Activated CD8-positive, alpha-beta memory T cell treated with anti-CD3 and anti-CD28 coated beads for 36 hours (primary cell): ENCODE results near the gene MAGT1. TPM values are rescaled to one million over a fixed set of nuclear protein-coding genes. Genes with fewer than 3 reads are reported as not detected.
"Not testable (repeated sequence)": the region's sequence is repeated elsewhere in the genome, so short reads cannot be mapped to it uniquely, and the experiment has no call there.

Experiments
- CTCF ChIA-PET: fragments of 350-600 bp; sonication (Branson Sonifier 250); formaldehyde crosslinking; loops from one replicate; lab custom pipeline; 2021; ENCODE audit warnings: antibody characterized with exemption; lab: Charles Lee
- POLR2A ChIA-PET: fragments of 350-600 bp; sonication (Branson Sonifier 250); formaldehyde crosslinking; loops from one replicate; lab custom pipeline; 2021; ENCODE audit warnings: antibody characterized with exemption; lab: Charles Lee
- total RNA-seq, 2 experiments: library from RNA; stranded (reverse); gene quantifications; one replicate each; pipeline ENCODE4 v1.2.3, GENCODE V29; 2021

Gene MAGT1
- total RNA-seq, 2 experiments from 2014 or later: 42.3 to 44.5 TPM

DNA sequence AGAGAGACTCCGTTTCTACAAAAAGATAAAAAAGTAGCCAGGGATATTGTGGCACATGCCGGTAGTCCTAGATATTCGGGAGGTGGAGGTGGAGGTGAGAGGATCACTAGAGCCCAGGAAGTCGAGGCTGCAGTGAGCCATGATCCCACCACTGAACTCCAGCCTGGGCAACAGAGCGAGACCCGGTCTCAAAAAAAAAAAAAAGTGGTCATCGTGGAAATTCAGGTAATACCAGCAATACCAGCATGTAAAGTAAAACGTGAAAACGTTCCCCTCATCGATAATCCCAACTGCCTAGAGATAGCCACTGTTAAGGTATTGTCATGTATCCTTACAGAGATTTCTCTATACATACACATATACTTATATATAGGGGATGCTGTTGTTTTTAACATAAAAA lies 1.5 kb downstream of the MAGT1 start:
- ChIA-PET POLR2A (no interaction called here), CTCF (no interaction called here)

DNA sequence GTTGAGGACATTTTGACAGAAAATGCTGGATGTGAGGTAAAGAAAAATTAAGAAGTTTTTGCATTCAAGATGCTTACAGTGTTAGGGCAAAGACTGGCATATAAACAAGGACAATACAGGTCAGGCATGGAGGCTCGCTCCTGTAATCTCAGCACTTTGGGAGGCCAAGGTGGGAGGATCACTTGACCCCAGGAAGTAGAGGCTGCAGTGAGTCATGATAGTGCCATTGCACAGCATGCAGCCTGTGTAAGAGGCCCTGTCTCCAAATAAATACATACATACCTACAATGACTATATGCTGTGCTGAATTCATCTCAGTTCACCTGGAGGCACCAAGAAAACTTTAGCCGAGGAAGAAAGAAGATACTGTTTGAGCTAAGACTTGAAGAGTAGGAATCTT lies 2.3 kb downstream of the MAGT1 start:
- ChIA-PET POLR2A (no interaction called here), CTCF (interaction anchor here (0.6 kb wide), 1 partner anchor 14 kb away, joined by 5 read pairs; no protein-coding TSS in a partner anchor)

DNA sequence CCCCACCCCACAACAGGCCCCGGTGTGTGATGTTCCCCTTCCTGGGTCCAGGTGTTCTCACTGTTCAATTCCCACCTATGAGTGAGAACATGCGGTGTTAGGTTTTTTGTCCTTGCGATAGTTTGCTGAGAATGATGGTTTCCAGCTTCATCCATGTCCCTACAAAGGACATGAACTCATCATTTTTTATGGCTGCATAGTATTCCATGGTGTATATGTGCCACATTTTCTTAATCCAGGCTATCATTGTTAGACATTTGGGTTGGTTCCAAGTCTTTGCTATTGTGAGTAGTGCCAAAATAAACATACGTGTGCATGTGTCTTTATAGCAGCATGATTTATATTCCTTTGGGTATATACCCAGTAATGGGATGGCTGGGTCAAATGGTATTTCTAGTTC lies 13.8 kb downstream of the MAGT1 start:
- CTCF ChIA-PET, POLR2A ChIA-PET: not testable (repeated sequence)

DNA sequence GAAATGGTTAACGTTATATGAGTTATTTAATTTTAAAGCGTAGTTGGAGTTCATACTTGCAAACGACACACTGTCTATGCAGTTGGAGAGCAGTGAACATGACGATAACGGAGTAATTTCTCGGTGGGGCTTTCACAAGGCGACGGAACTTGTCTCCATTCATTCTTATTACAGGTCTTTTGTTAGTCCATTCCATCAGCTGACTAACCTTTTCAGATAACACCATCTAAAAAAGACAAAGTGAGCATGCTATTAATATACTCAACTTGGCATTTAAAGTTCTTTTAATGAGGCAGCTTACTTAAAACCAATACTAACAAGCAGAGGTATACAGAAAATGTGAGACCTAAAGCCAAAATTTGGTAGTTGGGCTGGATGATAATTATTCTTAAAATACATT lies 19.9 kb downstream of the MAGT1 start:
- CTCF ChIA-PET: no interaction called here
- POLR2A ChIA-PET: no interaction called here

DNA sequence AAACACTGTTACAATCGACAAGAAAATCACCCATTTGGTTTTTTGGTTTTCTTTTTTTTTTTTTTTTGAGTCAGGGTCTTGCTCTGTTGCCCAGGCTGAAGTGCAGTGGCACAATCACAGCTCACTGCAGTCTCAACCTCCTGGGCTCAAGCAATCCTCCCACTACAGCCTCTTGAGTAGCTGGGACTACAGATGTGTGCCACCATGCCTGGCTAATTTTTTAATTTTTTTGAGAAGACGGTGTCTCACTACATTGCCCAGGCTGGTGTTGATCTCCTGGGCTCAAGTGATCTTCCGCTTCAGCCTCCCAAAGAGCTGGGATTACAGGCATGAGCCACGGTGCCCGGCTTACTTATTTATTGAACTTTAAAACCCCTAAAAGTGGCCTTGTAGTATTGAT lies 63.7 kb downstream of the MAGT1 start:
- CTCF ChIA-PET: interaction anchor here (0.7 kb wide), 1 partner anchor 30 kb away, joined by 3 read pairs; no protein-coding TSS in a partner anchor
- POLR2A ChIA-PET: not testable (repeated sequence)

DNA sequence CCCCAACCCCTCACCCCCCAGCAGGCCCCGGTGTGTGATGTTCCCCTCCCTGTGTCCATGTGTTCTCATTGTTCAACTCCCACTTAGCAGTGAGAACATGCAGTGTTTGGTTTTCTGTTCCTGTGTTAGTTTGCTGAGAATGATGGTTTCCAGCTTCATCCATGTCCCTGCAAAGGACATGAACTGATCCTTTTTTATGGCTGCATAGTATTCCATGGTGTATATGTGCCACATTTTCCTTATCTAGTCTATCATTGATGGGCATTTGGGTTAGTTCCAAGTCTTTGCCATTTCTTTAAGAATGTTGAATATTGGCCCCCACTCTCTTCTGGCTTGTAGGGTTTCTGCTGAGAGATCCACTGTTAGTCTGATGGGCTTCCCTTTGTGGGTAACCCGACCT lies 73.2 kb downstream of the MAGT1 start:
- CTCF ChIA-PET, POLR2A ChIA-PET: not testable (repeated sequence)

DNA sequence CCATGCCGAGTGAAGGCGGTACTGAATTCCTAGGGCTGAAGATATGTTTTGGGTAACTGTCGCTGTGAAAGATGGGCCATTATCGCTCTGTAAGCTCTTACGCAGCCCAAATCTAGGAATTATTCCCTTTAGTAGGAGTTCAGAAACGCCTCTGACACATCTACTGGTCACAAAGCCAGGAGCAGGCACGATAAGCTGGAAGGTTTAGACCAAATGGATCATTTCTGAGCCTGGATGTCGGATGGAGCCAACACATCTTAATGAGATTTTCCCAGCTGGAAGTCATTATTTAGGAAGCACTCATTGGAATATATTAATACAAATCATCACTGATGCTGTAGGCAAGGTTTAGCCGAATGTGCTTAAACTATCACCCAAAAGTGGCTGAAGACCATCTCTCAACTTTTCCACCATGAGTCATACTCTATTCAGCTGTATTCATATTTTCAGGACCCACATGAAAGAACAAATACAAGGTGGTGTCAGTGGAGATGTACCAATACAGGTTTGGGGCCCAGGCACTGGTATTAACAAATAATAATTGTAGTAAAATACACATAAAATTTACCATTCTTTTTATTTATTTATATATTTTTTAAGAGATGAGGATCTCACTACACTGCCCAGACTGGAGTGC lies 75.0 kb downstream of the MAGT1 start:
- ChIA-PET CTCF (no interaction called here), POLR2A (no interaction called here)

DNA sequence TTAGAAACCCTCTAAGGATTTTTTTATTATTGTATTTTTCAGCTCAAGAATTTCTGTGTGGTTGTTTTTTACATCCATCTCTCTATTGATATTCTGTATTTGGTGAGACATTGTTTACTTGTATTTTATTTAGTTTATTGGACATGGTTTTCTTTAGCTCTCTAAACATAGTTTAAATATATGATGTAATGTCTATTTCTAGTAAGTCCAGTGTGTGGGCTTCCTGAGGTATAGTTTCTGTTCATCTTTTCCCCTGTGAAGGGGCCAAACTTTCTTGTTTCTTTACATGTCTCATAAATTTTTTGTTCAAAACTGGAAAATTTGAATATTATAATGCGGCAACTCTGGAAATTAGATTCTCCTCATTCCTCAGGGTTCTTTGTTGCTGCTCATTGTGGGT lies 81.0 kb downstream of the MAGT1 start:
- POLR2A ChIA-PET: no interaction called here
- CTCF ChIA-PET: no interaction called here

DNA sequence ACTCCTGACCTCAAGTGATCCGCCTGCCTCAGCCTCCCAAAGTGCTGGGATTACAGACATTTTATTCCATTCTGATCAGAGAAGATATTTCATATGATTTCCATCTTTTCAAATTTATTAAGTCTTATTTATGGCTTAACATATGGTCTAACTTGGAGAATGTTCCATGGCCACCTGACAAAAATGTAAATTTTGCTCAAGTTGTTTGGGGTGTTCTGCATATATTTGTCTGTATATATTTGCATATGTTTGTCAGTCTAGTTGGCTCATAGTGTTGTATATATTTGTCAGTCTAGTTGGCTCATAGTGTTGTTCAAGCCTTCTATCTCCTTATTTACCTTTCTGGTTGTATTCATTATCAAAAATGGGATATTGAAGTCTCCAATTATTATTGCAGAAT lies 93.0 kb downstream of the MAGT1 start:
- ChIA-PET POLR2A (no interaction called here), CTCF (no interaction called here)

DNA sequence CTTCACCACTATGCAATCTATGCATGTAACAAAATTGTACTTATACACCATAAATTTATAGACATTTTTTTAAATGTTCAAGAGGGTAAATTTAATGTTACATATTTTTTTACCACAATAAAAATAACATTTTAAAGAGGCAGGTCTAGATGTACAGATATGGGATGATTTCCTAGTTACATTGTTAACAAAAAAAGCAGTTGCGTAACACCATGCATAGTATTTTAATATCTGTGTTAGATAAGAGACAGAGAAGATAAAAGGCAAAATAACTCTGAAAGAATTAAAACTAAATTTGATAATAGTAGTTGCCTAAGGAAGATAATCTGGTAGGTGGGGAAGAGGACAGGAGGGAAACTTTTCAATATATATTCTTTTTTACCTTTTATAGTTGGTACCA lies 100.1 kb downstream of the MAGT1 start:
- ChIA-PET POLR2A (no interaction called here), CTCF (no interaction called here)

DNA sequence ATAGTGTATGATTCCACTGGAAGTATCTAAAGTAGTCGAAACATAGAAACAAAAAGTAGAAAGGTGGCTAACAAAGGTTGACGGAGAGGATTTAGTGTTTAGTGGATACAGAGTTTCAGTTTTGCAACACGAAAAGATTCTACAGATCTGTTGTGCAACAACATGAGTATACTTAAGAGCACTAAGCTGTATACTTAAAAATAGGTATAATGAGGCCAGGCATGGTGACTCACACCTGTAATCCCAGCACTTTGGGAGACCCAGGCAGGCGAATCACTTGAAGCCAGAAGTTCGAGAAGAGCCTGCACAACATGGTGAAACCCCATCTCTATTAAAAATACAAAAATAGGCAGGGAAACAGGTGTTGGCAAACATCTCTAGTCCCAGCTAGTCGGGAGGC lies 101.3 kb downstream of the MAGT1 start:
- POLR2A ChIA-PET: no interaction called here

DNA sequence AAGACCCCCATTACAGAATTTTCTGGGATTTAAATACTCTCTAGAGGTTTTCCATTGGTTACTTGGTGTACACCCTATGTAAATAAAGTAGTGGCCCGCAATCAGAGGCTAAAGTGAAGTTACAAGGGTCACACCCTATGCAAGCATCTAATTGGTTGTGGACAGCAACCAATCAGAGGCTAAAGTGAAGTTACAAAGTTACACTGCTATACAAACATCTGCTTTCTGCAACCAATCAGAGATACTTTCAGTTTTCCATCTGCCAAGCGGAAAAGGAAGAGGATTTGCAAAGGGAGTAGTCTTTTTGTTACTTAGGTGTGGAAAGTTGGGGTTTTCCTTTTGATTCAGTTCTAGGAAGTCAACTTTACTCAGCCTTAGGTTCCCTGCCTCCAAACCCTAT lies 107.2 kb downstream of the MAGT1 start:
- CTCF ChIA-PET: no interaction called here
- POLR2A ChIA-PET: no interaction called here

More for the DNA sequence above, 101.3 kb downstream of the MAGT1 start:
- CTCF ChIA-PET: no interaction called here

DNA sequence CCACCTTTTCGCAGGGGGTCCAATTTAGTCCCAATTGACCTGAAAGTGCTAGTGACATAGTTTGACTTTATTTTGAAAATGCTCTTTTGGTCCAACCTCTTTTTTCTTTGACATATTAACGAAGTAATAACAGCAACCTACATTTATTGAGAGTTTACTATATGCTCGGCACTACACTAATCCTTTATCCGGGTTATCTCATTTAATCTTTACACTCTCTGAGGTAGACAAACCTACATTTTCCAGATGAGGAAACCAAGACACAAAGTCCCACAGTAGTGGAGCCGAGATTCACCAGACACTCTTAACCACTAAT lies 108.9 kb downstream of the MAGT1 start:
- ChIA-PET POLR2A (no interaction called here), CTCF (no interaction called here)

DNA sequence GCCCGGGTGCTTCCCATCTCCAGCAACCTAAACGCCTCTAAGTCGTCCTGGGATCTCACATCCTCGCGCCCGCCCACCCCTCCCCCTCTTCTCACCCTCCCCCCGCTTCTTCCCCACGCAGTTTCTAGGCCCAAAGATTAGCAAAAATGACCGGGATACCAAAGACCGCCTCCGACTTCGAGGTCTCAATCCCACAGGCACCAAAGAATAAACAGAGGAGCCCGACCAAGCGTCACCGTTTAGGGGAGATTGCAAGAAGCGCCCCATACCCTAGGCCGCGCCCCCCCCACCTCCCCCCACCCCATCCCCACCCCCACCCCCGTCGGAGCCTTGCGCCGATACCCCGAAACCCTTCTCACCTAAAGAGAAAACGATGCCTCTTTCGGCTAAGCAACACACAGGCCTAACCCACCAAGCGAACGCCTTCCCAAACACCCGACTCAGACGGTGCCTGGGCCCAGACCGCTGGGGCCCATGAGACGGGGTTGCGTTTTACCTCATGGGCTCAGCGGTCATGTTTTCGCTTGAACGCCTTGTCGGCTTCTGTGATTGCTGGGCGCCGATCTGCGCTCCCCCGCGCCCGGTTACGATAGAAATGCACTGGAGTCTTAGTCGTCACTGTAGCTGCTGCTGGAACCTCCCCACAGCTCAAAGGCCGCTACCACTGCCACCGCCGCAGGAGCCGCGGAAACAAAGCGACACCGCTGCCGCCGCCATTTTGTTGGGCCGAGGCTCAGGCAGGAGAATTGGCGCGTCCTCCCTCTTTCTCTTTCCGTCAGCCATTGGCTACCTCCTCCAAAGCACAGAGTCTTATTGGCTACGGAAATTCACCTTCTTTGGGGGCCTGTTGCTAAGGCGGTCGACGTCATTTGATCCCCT lies 109.5 kb downstream of the MAGT1 start, which contains the start of gene ATRX:
TSS of gene ATRX (minus strand) at position 731 of the 879 bp plus-strand sequence. CDS start at position 516, 215 bp downstream.
- ChIA-PET CTCF (no interaction called here), POLR2A (no interaction called here)

DNA sequence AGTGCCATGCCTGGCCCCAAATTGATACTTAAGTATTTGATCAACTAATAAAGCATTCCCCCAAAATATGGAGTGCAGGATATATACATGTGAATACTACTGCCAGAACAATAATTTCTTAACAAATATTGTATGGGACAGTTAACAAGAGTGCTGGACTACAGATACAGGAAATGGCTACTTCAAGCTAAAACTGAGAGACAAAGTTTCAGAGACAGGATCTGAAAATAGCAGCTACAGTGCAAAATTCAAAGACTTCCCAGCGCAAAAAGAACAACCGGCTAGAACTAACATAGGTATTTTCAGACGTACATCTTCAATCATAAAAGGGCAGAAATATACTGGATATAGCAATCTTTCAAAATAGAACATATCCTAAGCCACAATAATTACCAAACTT lies 115.5 kb downstream of the MAGT1 start:
- CTCF ChIA-PET: no interaction called here

DNA sequence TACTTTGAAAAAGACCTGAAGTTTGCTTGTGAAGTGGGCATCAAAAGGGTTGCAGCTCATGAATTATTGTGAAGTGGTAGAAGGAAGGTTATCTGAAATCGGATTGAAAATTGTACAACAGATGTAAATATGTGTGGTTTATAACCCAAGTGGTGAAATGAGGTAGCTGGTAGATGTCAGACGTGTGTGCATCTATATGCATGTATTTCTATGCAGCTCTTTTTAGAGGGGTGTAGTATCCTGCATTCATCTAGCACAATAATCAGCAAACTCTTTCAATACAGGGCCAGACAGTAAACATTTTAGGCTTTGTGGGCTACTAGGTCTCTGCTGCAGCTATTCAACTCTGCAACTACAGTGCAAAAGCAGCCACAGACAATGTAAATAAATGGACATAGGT lies 118.6 kb downstream of the MAGT1 start:
- POLR2A ChIA-PET: no interaction called here
- CTCF ChIA-PET: no interaction called here

More for the DNA sequence above, 115.5 kb downstream of the MAGT1 start:
- POLR2A ChIA-PET: no interaction called here

Other genes starting within 250 kb of the MAGT1 start
- 10 to 100 TPM; 52.3 to 60.8 TPM for gene ATRX, start 109.2 kb downstream of the MAGT1 start, total RNA-seq
- gene COX7B, start 4.0 kb upstream of the MAGT1 start, total RNA-seq: 100 to 1,000 TPM; 334 to 341 TPM
- gene ATP7A, start 15.3 kb upstream of the MAGT1 start, total RNA-seq: 1 to 10 TPM; 5.7 to 5.9 TPM
- gene PGAM4, start 74.2 kb upstream of the MAGT1 start, total RNA-seq: 1 to 10 TPM in 1 of 2 experiments, under 1 TPM in 1; 0.40 to 1.5 TPM
- gene PGK1, start 208.8 kb upstream of the MAGT1 start, total RNA-seq: 1,000 to 10,000 TPM; 1,080 to 1,092 TPM
- gene TAF9B, start 244.2 kb upstream of the MAGT1 start, total RNA-seq: 10 to 100 TPM; 19.8 to 20.8 TPM